Panc1 (cell line): Measurements from ENCODE around the gene SLC22A16.

Experiments
- POLR2AphosphoS5 ChIP-seq: IDR thresholded peaks from 2 replicates; pipeline ENCODE4 v1.6.1; 2012; ENCODE audit warnings: mild to moderate bottlenecking, low read depth, low read length, moderate library complexity
- TF ChIP-seq, protein P1 (sequence below): fragments of 450-650 bp; IDR thresholded peaks from 2 replicates; pipeline ENCODE4 v1.5.1; 2017; ENCODE audit warnings: mild to moderate bottlenecking
- TF ChIP-seq, protein P2 (sequence below), 2 experiments: IDR thresholded peaks; 2 replicates each; pipeline ENCODE4 v1.6.1; 2011 to 2012; ENCODE audit warnings: low read depth in 2 of 2, control low read depth in 1 of 2, low read length in 1 of 2, mild to moderate bottlenecking in 1 of 2, moderate library complexity in 1 of 2; ENCODE audit not compliant: insufficient read depth in 1 of 2

DNA sequence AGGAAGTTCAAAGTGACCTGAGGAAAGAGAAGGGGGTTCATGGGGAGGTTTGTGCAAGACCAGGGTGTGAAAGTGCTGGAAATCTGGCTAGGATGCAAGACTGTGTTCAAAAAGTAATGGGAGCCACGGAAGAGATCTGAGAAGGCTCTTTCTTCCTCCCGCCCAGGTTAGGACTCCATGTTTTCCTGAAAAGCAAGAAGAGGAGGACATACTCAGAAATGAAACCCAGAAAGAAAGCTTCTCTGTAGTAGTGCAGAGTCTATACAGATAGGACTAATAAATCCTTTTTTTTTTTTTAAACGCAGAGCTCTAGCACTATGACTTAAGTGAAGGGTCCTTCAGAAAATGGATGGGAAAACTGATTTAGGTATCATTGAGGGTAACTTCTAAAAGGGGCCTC lies 57.8 kb downstream of the SLC22A16 start:
- TF ChIP-seq, protein P1, sequence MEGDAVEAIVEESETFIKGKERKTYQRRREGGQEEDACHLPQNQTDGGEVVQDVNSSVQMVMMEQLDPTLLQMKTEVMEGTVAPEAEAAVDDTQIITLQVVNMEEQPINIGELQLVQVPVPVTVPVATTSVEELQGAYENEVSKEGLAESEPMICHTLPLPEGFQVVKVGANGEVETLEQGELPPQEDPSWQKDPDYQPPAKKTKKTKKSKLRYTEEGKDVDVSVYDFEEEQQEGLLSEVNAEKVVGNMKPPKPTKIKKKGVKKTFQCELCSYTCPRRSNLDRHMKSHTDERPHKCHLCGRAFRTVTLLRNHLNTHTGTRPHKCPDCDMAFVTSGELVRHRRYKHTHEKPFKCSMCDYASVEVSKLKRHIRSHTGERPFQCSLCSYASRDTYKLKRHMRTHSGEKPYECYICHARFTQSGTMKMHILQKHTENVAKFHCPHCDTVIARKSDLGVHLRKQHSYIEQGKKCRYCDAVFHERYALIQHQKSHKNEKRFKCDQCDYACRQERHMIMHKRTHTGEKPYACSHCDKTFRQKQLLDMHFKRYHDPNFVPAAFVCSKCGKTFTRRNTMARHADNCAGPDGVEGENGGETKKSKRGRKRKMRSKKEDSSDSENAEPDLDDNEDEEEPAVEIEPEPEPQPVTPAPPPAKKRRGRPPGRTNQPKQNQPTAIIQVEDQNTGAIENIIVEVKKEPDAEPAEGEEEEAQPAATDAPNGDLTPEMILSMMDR = no peak
- no peak for TF ChIP-seq POLR2AphosphoS5
- TF ChIP-seq, protein P2, sequence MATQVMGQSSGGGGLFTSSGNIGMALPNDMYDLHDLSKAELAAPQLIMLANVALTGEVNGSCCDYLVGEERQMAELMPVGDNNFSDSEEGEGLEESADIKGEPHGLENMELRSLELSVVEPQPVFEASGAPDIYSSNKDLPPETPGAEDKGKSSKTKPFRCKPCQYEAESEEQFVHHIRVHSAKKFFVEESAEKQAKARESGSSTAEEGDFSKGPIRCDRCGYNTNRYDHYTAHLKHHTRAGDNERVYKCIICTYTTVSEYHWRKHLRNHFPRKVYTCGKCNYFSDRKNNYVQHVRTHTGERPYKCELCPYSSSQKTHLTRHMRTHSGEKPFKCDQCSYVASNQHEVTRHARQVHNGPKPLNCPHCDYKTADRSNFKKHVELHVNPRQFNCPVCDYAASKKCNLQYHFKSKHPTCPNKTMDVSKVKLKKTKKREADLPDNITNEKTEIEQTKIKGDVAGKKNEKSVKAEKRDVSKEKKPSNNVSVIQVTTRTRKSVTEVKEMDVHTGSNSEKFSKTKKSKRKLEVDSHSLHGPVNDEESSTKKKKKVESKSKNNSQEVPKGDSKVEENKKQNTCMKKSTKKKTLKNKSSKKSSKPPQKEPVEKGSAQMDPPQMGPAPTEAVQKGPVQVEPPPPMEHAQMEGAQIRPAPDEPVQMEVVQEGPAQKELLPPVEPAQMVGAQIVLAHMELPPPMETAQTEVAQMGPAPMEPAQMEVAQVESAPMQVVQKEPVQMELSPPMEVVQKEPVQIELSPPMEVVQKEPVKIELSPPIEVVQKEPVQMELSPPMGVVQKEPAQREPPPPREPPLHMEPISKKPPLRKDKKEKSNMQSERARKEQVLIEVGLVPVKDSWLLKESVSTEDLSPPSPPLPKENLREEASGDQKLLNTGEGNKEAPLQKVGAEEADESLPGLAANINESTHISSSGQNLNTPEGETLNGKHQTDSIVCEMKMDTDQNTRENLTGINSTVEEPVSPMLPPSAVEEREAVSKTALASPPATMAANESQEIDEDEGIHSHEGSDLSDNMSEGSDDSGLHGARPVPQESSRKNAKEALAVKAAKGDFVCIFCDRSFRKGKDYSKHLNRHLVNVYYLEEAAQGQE (IDR thresholded peaks at IDR 0.05; ENCODE audit: insufficient read depth in 1 of 2, low read depth in 2 of 2, low read length in 1 of 2) = no peak
